Activated B cell treated with CpG ODN at 0.5 μM for 24 hours (primary cell): ENCODE measurements around the gene MLPH. TPM values are rescaled to one million over a fixed set of nuclear protein-coding genes. Genes with fewer than 3 reads are reported as not detected.

Experiments used
- ATAC-seq: fragments of 200-7000 bp; cut with Tn5 transposase; one replicate; pipeline ENCODE4 v1.10.0; 2021; ENCODE audit warnings: low read depth, mild to moderate bottlenecking, moderate library complexity
- CTCF ChIA-PET: fragments of 350-600 bp; sonication (Branson Sonifier 250); formaldehyde crosslinking; loops from one replicate; lab custom pipeline; 2021; ENCODE audit warnings: antibody characterized with exemption; lab: Charles Lee
- POLR2A ChIA-PET: fragments of 350-600 bp; sonication (Branson Sonifier 250); formaldehyde crosslinking; loops from one replicate; lab custom pipeline; 2021; ENCODE audit warnings: antibody characterized with exemption; lab: Charles Lee
- DNase-seq: peaks from one replicate; pipeline ENCODE4 v3.0.0; 2022
- H3K27ac Mint-ChIP-seq: one replicate; pipeline ENCODE4 v1.8.0; 2020; ENCODE audit warnings: mixed read lengths
- H3K27me3 Mint-ChIP-seq: one replicate; pipeline ENCODE4 v1.8.0; 2021; ENCODE audit warnings: mixed read lengths
- H3K36me3 Mint-ChIP-seq: one replicate; pipeline ENCODE4 v1.8.0; 2021; ENCODE audit warnings: low read depth, mixed read lengths
- H3K4me1 Mint-ChIP-seq: one replicate; pipeline ENCODE4 v1.8.0; 2021; ENCODE audit warnings: mixed read lengths
- H3K4me3 Mint-ChIP-seq: one replicate; pipeline ENCODE4 v1.8.0; 2020; ENCODE audit warnings: mild to moderate bottlenecking, mixed read lengths
- H3K9me3 Mint-ChIP-seq: one replicate; pipeline ENCODE4 v1.8.0; 2020; ENCODE audit warnings: mixed read lengths
- CTCF ChIP-seq: fragments of 200-600 bp; IDR thresholded peaks from one replicate; pipeline ENCODE4 v1.8.0; 2022; ENCODE audit warnings: antibody characterized with exemption, mild to moderate bottlenecking
- intact Hi-C: fragments of 100-400 bp; cut with micrococcal nuclease; formaldehyde crosslinking; loops from one replicate; pipeline ENCODE4 v1.15.1; 2024
- total RNA-seq: library from RNA; stranded (reverse); gene quantifications from 2 replicates; pipeline ENCODE4 v1.2.3, GENCODE V29; 2022

MLPH gene
- total RNA-seq, 1 donor from 2014 or later = not detected

- ATAC-seq (no peak), DNase-seq (no peak)
- intact Hi-C loops = no loop called here
- TF ChIP-seq CTCF = no peak
- ChIA-PET POLR2A (no interaction called here), CTCF (no interaction called here)
- peaks cover 6% of the 10 kb centered on the region for H3K4me1 Mint-ChIP-seq
- no peaks in the 10 kb centered on the region for H3K9me3 Mint-ChIP-seq
- peaks cover 4% of the 10 kb centered on the region for H3K27me3 Mint-ChIP-seq
- H3K36me3 Mint-ChIP-seq = peaks cover 2% of the 10 kb centered on the region
- H3K4me3 Mint-ChIP-seq = no peak overlapping the region
- H3K27ac Mint-ChIP-seq = no peak overlapping the region
These were observed 16.1 kb upstream of the MLPH start for GRCh38 chr2:237470914-237471313.

- H3K36me3 Mint-ChIP-seq = peaks cover 2% of the 10 kb centered on the region
- ATAC-seq = no peak
- no peak for DNase-seq
- H3K27ac Mint-ChIP-seq = no peak overlapping the region
- peaks cover 11% of the 10 kb centered on the region for H3K27me3 Mint-ChIP-seq
- H3K4me3 Mint-ChIP-seq = no peak overlapping the region
- CTCF ChIA-PET = no interaction called here
- no peak for TF ChIP-seq CTCF
- POLR2A ChIA-PET = no interaction called here
- no peaks in the 10 kb centered on the region for H3K9me3 Mint-ChIP-seq
- intact Hi-C loops = no loop called here
- H3K4me1 Mint-ChIP-seq = peaks cover 8% of the 10 kb centered on the region
These were observed 15.4 kb upstream of the MLPH start for GRCh38 chr2:237471438-237472186.

DNA sequence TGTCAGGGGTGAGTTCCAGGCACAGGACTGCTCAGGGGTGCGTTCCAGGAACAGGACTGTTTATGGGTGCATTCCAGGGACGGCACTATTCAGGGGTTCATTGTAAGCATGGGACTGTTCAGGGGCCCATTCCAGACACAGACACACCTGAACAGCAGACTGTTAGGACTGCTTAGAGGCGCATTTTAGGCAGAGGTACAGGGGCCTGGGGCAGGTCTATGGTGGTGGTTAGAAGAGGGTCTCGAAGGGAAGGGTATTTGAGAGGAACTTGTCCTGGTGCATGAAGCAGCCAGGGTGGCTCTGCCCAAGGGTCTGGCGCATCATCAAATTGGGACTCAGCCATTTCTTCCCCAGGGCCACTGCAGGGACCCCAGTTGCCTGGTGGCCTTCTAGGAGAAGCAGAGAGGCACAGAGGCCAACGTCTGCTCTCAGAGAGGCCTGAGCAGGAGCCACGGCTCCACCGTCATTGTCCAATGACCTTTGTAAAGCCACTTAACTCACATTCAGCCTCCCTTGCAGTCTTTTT lies 14.8 kb upstream of the MLPH start:
- peaks cover 2% of the 10 kb centered on the region for H3K36me3 Mint-ChIP-seq
- H3K27ac Mint-ChIP-seq = no peak overlapping the region
- POLR2A ChIA-PET = no interaction called here
- peaks cover 8% of the 10 kb centered on the region for H3K4me1 Mint-ChIP-seq
- H3K9me3 Mint-ChIP-seq = no peaks in the 10 kb centered on the region
- peaks cover 14% of the 10 kb centered on the region for H3K27me3 Mint-ChIP-seq
- DNase-seq (no peak), ATAC-seq (no peak)
- no peak for TF ChIP-seq CTCF
- intact Hi-C loops = no loop called here
- CTCF ChIA-PET = no interaction called here
- no peak overlapping the region for H3K4me3 Mint-ChIP-seq

- peaks cover 8% of the 10 kb centered on the region for H3K4me1 Mint-ChIP-seq
- H3K27me3 Mint-ChIP-seq = peaks cover 23% of the 10 kb centered on the region
- peaks cover 2% of the 10 kb centered on the region for H3K36me3 Mint-ChIP-seq
- no peak overlapping the region for H3K27ac Mint-ChIP-seq
- POLR2A ChIA-PET = no interaction called here
- H3K9me3 Mint-ChIP-seq = no peaks in the 10 kb centered on the region
- no peak for ATAC-seq
- no peak for DNase-seq
- TF ChIP-seq CTCF = no peak
- H3K4me3 Mint-ChIP-seq = peak overlapping the region; percentile 66
- intact Hi-C loops = no loop called here
- CTCF ChIA-PET = interaction anchor here (2.4 kb wide), 1 partner anchor 52 kb away, joined by 20 read pairs; no protein-coding TSS in a partner anchor
These were observed 13.9 kb upstream of the MLPH start for GRCh38 chr2:237472909-237473877.
